Breast epithelium (tissue), 4 donors: ENCODE measurements around the gene MBP. TPM values are rescaled to one million over a fixed set of nuclear protein-coding genes. Genes with fewer than 3 reads are reported as not detected.
"Not testable (repeated sequence)": the region's sequence is repeated elsewhere in the genome, so short reads cannot be mapped to it uniquely, and the experiment has no call there.

Source experiments
- DNase-seq, 2 donors: peaks; one replicate each; pipeline ENCODE4 v3.0.0-alpha.2; 2019; ENCODE audit warnings: low spot score in 2 of 2
- H3K27ac ChIP-seq, 2 donors: fragments of 200-600 bp; sonication (generic) in 1 of 2; one replicate each; pipeline ENCODE4 v1.5.1; 2016 to 2019; ENCODE audit warnings: mild to moderate bottlenecking in 1 of 2
- H3K27me3 ChIP-seq, 2 donors: fragments of 200-600 bp; sonication (generic) in 1 of 2; one replicate each; pipeline versions ENCODE4 v1.5.1 to v1.6.0; 2017 to 2019; ENCODE audit warnings: control low read depth in 1 of 2, mild to moderate bottlenecking in 1 of 2
- H3K36me3 ChIP-seq: fragments of 200-600 bp; one replicate; pipeline ENCODE4 v1.5.1; 2019
- H3K4me1 ChIP-seq, 2 donors: fragments of 200-600 bp; sonication (generic); one replicate each; pipeline ENCODE4 v1.5.1; 2016 to 2019; ENCODE audit warnings: control low read depth in 1 of 2
- H3K4me3 ChIP-seq, 3 donors: fragments of 200-600 bp; sonication (generic); 1 replicate in 2 of 3; 2 replicates in 1 of 3; pipeline ENCODE4 v1.5.1; 2016 to 2019; ENCODE audit warnings: mild to moderate bottlenecking in 3 of 3, moderate library complexity in 2 of 3
- H3K9me3 ChIP-seq, 2 donors: fragments of 200-600 bp; sonication (generic) in 1 of 2; one replicate each; pipeline ENCODE4 v1.5.1; 2016 to 2019; ENCODE audit warnings: control low read depth in 1 of 2
- POLR2A ChIP-seq: fragments of 450-650 bp; IDR thresholded peaks from one replicate; pipeline ENCODE4 v1.6.1; 2016; ENCODE audit warnings: antibody characterized with exemption, mild to moderate bottlenecking, moderate library complexity
- POLR2AphosphoS5 ChIP-seq, 3 donors: sonication (generic); formaldehyde crosslinking; IDR thresholded peaks; one replicate each; pipeline ENCODE4 v1.6.1; 2017; ENCODE audit warnings: antibody characterized with exemption in 3 of 3
- intact Hi-C: fragments of 100-400 bp; cut with DNase I; formaldehyde crosslinking; loops from one replicate; pipeline ENCODE4 v1.15.1; 2023; ENCODE audit warnings: low total_unique reads
- total RNA-seq, 3 donors: library from RNA; depleted of rRNA; stranded (reverse); fragments of >200 nt; gene quantifications; one replicate each; pipeline ENCODE4 v1.1.0, GENCODE V29; 2016
- TF ChIP-seq, protein P1 (sequence below), 3 donors: fragments of 450-650 bp; IDR thresholded peaks; one replicate each; pipeline ENCODE4 v1.5.1; 2016 to 2017; ENCODE audit warnings: antibody characterized with exemption in 3 of 3, mild to moderate bottlenecking in 3 of 3, moderate library complexity in 3 of 3

Gene MBP
- total RNA-seq, 3 donors from 2014 or later = 27.2 to 46.2 (median 32.4) TPM

DNA sequence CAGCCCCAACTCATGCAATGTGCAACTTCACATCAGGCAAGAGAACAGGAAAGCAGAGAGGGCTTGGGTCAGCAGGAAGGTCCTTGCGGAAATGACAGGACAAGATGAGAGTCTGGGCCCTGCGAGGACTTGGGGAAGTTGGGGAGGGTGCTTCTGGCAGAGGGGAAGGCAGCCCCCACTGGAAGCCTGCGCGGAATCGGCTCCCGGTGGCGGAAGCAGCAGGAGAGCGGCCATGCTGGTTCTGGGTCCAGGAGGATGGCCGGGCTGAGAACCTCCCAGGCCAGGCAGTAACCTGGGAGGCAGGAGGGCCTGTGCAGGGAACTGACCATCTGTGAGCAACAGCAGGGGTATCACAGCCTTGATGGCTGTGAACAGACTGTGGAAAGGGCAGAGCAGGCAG, 112.9 kb downstream of the MBP start:
- H3K4me1 ChIP-seq = no peaks in the 10 kb centered on the region
- TF ChIP-seq POLR2AphosphoS5 (IDR thresholded peaks at IDR 0.05) = no peak
- TF ChIP-seq POLR2A = no peak
- TF ChIP-seq, protein P1, sequence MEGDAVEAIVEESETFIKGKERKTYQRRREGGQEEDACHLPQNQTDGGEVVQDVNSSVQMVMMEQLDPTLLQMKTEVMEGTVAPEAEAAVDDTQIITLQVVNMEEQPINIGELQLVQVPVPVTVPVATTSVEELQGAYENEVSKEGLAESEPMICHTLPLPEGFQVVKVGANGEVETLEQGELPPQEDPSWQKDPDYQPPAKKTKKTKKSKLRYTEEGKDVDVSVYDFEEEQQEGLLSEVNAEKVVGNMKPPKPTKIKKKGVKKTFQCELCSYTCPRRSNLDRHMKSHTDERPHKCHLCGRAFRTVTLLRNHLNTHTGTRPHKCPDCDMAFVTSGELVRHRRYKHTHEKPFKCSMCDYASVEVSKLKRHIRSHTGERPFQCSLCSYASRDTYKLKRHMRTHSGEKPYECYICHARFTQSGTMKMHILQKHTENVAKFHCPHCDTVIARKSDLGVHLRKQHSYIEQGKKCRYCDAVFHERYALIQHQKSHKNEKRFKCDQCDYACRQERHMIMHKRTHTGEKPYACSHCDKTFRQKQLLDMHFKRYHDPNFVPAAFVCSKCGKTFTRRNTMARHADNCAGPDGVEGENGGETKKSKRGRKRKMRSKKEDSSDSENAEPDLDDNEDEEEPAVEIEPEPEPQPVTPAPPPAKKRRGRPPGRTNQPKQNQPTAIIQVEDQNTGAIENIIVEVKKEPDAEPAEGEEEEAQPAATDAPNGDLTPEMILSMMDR (IDR thresholded peaks at IDR 0.05) = no peak
- no peaks in the 10 kb centered on the region for H3K9me3 ChIP-seq
- no peak for DNase-seq
- intact Hi-C loops = no loop called here
- no peaks in the 10 kb centered on the region for H3K36me3 ChIP-seq
- no peak overlapping the region for H3K4me3 ChIP-seq
- no peaks in the 10 kb centered on the region for H3K27me3 ChIP-seq
- H3K27ac ChIP-seq = no peak overlapping the region

GRCh38 chr18:77018650-77019049, 113.9 kb downstream of the MBP start:
- H3K27me3 ChIP-seq, H3K9me3 ChIP-seq, H3K4me3 ChIP-seq, H3K36me3 ChIP-seq, H3K27ac ChIP-seq, intact Hi-C loops, DNase-seq, H3K4me1 ChIP-seq: not testable (repeated sequence)

DNA sequence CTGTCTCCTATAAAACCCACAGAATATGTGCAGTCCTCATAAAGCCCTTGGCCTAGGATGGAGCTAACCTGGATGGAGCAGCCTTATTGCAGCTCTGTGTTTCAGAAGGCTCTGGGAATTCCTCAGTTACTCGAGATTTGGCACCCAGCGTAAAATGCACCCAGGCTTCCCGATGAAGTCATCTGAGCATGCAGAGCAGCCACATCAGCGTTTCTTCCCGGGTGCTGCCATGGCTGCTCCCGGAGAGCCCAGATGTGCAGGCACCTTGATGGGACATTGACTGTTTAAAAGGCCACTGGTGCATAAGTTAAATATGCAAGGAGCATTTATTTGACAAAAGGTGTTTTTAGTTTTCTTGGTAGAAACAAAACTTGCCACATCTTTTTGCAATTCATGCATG, 115.2 kb downstream of the MBP start:
- TF ChIP-seq POLR2AphosphoS5 (IDR thresholded peaks at IDR 0.05) (no peak), POLR2A (no peak)
- TF ChIP-seq, protein P1 (IDR thresholded peaks at IDR 0.05) = no peak
- Histone ChIP-seq H3K4me1 (peaks cover 0 to 5% of the 10 kb centered on the region in 2 donors), H3K4me3 (no peak overlapping the region), H3K36me3 (no peaks in the 10 kb centered on the region), H3K27ac (no peak overlapping the region), H3K9me3 (no peaks in the 10 kb centered on the region), H3K27me3 (no peaks in the 10 kb centered on the region)
- intact Hi-C loops = no loop called here
- DNase-seq = no peak

- Histone ChIP-seq H3K4me3 (no peak overlapping the region), H3K27me3 (no peaks in the 10 kb centered on the region), H3K36me3 (no peaks in the 10 kb centered on the region), H3K9me3 (no peaks in the 10 kb centered on the region), H3K4me1 (peaks cover 0 to 5% of the 10 kb centered on the region in 2 donors), H3K27ac (no peak overlapping the region)
- no peak for DNase-seq
- intact Hi-C loops = no loop called here
- TF ChIP-seq, protein P1 (IDR thresholded peaks at IDR 0.05) = no peak
- no peak for TF ChIP-seq POLR2AphosphoS5 (IDR thresholded peaks at IDR 0.05)
- TF ChIP-seq POLR2A = no peak
Observed at GRCh38 chr18:77016936-77017335, 115.6 kb downstream of the MBP start.

GRCh38 chr18:77015771-77016710, 116.5 kb downstream of the MBP start:
- H3K4me3 ChIP-seq = no peak overlapping the region

More at GRCh38 chr18:77015771-77016710, 116.5 kb downstream of the MBP start:
- no peak for DNase-seq
- Histone ChIP-seq H3K27me3 (no peaks in the 10 kb centered on the region), H3K27ac (no peak overlapping the region), H3K36me3 (no peaks in the 10 kb centered on the region), H3K9me3 (no peaks in the 10 kb centered on the region), H3K4me1 (peaks cover 0 to 5% of the 10 kb centered on the region in 2 donors)
- no peak for TF ChIP-seq POLR2AphosphoS5 (IDR thresholded peaks at IDR 0.05)
- no peak for TF ChIP-seq POLR2A
- TF ChIP-seq, protein P1 (IDR thresholded peaks at IDR 0.05) = no peak
- intact Hi-C loops = no loop called here
